ENCODE results near the gene E2F4. TPM values are rescaled to one million over a fixed set of nuclear protein-coding genes. Genes with fewer than 3 reads are reported as not detected.

Gene E2F4
- total and polyA plus RNA-seq, 8 donors = 32.8 to 304 (median 42.1) TPM

GRCh38 chr16:67228034-67228785, 36.3 kb downstream of the E2F4 start:
- WGBS, 5 donors = 79 to 91% (median 87%) methylated on average over 8 to 9 of the region's 9 CpGs
- H3K27me3 ChIP-seq = no peaks in the 10 kb centered on the region
- peak overlapping the region in 2 of 5 donors; percentile 86 to 87 for H3K27ac ChIP-seq
- H3K36me3 ChIP-seq = peaks cover 29 to 57% (median 53%) of the 10 kb centered on the region in 4 donors
- H3K4me1 ChIP-seq = peaks cover 9 to 49% (median 38%) of the 10 kb centered on the region in 4 donors
- TF ChIP-seq POLR2AphosphoS5 (IDR thresholded peaks at IDR 0.05) (no peak), CTCF (IDR thresholded peaks at IDR 0.05) (no peak), EP300 (IDR thresholded peaks at IDR 0.05) (no peak), POLR2A (IDR thresholded peaks at IDR 0.05) (no peak)
- no peaks in the 10 kb centered on the region for H3K9me3 ChIP-seq
- no peak for DNase-seq
- peak overlapping the region; percentile 92 to 100 (median 99) for H3K4me3 ChIP-seq
- intact Hi-C loops (cut with DNase I; ENCODE audit: low total_unique reads) = no loop called here

- 82 to 92% (median 88%) methylated on average over 9 of the region's 9 CpGs for WGBS, 5 donors
- H3K27me3 ChIP-seq = no peaks in the 10 kb centered on the region
- H3K9me3 ChIP-seq = no peaks in the 10 kb centered on the region
- H3K27ac ChIP-seq = no peak overlapping the region
- H3K4me3 ChIP-seq = no peak overlapping the region
- TF ChIP-seq CTCF (IDR thresholded peaks at IDR 0.05) = no peak
- no peak for TF ChIP-seq POLR2AphosphoS5 (IDR thresholded peaks at IDR 0.05)
- TF ChIP-seq POLR2A (IDR thresholded peaks at IDR 0.05) = no peak
- no peak for TF ChIP-seq EP300 (IDR thresholded peaks at IDR 0.05)
- peaks cover 34 to 60% (median 59%) of the 10 kb centered on the region in 4 donors for H3K36me3 ChIP-seq
- no peak for DNase-seq
- intact Hi-C loops (cut with DNase I; ENCODE audit: low total_unique reads) = no loop called here
- H3K4me1 ChIP-seq = peaks cover 9 to 44% (median 34%) of the 10 kb centered on the region in 4 donors
These were observed 37.0 kb downstream of the E2F4 start for GRCh38 chr16:67228905-67229304.

GRCh38 chr16:67229906-67230808, 38.2 kb downstream of the E2F4 start:
- 84 to 93% (median 89%) methylated on average over 31 to 32 of the region's 32 CpGs for WGBS, 5 donors
- Histone ChIP-seq H3K9me3 (no peaks in the 10 kb centered on the region), H3K36me3 (peaks cover 37 to 73% (median 71%) of the 10 kb centered on the region in 4 donors), H3K4me3 (no peak overlapping the region), H3K27me3 (no peaks in the 10 kb centered on the region), H3K27ac (no peak overlapping the region), H3K4me1 (peaks cover 9 to 34% (median 27%) of the 10 kb centered on the region in 4 donors)
- DNase-seq = no peak
- intact Hi-C loops (cut with DNase I; ENCODE audit: low total_unique reads) = no loop called here
- TF ChIP-seq EP300 (IDR thresholded peaks at IDR 0.05) (no peak), POLR2AphosphoS5 (IDR thresholded peaks at IDR 0.05) (no peak), CTCF (IDR thresholded peaks at IDR 0.05) (no peak)

All from stomach (tissue), 9 donors.